NK-92 (cell line): Measurements from ENCODE around the gene NUDCD3.

Source experiments
- DNase-seq: peaks from one replicate; lab custom pipeline; 2025; ENCODE audit not compliant: unreplicated experiment; lab: John Stamatoyannopoulos, UW

NUDCD3 gene

GRCh38 chr7:44482502-44483485, 7.7 kb downstream of the NUDCD3 start:
- DNase-seq, result no peak

GRCh38 chr7:44477938-44478337, 12.5 kb downstream of the NUDCD3 start:
- DNase-seq, result no peak

- no peak for DNase-seq
Observed at GRCh38 chr7:44477063-44477830, 13.2 kb downstream of the NUDCD3 start.

- no peak for DNase-seq
Observed at GRCh38 chr7:44476313-44476712, 14.1 kb downstream of the NUDCD3 start.

- no peak for DNase-seq
Observed at GRCh38 chr7:44473295-44473694, 17.2 kb downstream of the NUDCD3 start.

GRCh38 chr7:44472843-44473242, 17.6 kb downstream of the NUDCD3 start:
- no peak for DNase-seq

- no peak for DNase-seq
Observed at GRCh38 chr7:44471850-44472249, 18.6 kb downstream of the NUDCD3 start.

GRCh38 chr7:44471436-44471835, 19.0 kb downstream of the NUDCD3 start:
- DNase-seq, result no peak

- no peak for DNase-seq
Observed at GRCh38 chr7:44470628-44471245, 19.7 kb downstream of the NUDCD3 start.

GRCh38 chr7:44470135-44470479, 20.4 kb downstream of the NUDCD3 start:
- no peak for DNase-seq

- no peak for DNase-seq
Observed at GRCh38 chr7:44469461-44470134, 20.9 kb downstream of the NUDCD3 start.

GRCh38 chr7:44467217-44467548, 23.3 kb downstream of the NUDCD3 start:
- no peak for DNase-seq

- no peak for DNase-seq
Observed at GRCh38 chr7:44466300-44467216, 23.9 kb downstream of the NUDCD3 start.

- no peak for DNase-seq
Observed at GRCh38 chr7:44465490-44465889, 25.0 kb downstream of the NUDCD3 start.

- no peak for DNase-seq
Observed at GRCh38 chr7:44463169-44463808, 27.2 kb downstream of the NUDCD3 start.

GRCh38 chr7:44461387-44461786, 29.1 kb downstream of the NUDCD3 start:
- DNase-seq, result no peak

GRCh38 chr7:44460325-44460724, 30.1 kb downstream of the NUDCD3 start:
- no peak for DNase-seq

GRCh38 chr7:44455155-44455554, 35.3 kb downstream of the NUDCD3 start:
- no peak for DNase-seq

- DNase-seq, result no peak
Observed at GRCh38 chr7:44454348-44454747, 36.1 kb downstream of the NUDCD3 start.

- no peak for DNase-seq
Observed at GRCh38 chr7:44451123-44451522, 39.3 kb downstream of the NUDCD3 start.
